HL-60/S4 treated with retinoic acid at 250 ng/mL for 4 days and 3 days (cell line): ENCODE results near the gene ACOX3.

ENCODE experiments used
- in situ Hi-C: fragments of 300-500 bp; cut with MboI; formaldehyde crosslinking; loops from 2 replicates; pipeline ENCODE4 v1.7.0; 2022; ENCODE audit warnings: low sequenced_read_pairs

ACOX3 gene

GRCh38 chr4:8468746-8469535, 28.4 kb upstream of the ACOX3 start:
- in situ Hi-C loops = no loop called here

DNA sequence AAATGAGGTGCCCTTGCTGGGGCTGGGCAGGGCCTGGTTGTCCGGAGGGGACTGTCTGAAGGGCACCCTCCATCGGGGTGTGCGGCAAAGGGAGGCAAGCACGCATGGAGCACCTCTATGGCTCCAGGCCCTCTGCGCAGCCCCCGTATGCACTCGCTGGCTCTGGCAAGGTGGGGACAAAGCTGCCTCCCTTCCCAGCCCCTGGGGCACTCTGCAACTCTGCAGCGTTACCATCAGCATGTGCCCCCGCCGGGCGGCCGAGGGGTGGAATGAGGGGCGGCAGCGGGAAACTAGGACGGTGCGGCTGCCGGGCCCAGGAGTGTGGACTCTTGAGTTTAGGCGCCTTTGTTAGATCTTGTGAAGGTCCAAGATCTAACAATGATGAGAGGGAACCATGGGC, 26.5 kb upstream of the ACOX3 start:
- in situ Hi-C loops = no loop called here

DNA sequence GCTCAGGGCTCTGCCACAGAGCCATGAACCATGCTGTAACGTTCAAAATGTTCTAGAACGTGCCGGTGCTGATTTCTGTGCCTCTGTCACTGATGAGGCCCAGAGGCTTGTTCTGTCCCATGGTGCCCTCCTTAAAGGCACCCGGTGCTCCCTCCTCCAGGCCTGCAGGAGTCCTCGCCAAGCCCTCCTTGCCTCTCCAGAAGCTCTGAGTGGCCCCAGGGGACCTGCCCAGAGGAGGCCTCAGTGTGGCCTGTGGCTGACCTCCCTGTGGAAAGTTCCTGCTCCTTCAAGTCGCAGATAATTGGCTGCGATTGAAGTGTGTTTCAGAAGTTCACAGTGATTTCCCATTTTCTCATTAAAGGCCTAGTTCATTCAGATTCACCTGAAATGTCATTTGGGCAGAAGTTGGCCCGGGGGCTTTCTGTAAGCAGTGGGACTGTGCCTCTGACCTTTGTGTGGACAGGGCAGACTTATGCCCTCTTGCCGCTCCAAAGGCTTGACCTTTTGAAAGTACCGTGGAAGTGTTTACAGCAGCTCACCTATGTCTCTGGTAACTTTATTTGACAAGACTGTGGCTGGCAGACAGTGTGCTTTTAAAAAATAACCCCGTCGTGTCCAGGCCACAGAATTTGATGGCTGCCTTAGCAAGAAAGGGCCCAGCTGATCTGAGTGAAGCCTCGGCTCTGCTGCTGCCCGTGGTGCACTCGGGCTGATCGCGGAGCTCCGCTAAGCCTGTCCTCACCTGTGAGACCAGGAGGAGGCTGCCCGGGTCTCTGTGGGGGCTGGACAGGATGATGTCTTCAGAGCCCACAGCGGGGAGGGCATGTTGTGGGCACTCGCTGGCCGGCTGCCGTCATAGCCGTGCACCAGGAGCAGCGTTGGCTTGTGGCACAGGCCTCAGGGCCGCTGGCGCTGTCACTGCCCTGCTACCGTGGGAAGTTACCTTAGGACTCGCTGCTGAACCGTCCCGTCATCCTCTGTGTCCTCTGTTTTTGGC, 25.4 kb upstream of the ACOX3 start:
- in situ Hi-C loops = no loop called here

GRCh38 chr4:8464381-8464780, 23.9 kb upstream of the ACOX3 start:
- in situ Hi-C loops = no loop called here

- in situ Hi-C loops = no loop called here
These were observed 23.3 kb upstream of the ACOX3 start for GRCh38 chr4:8463811-8464210.

- in situ Hi-C loops = no loop called here
These were observed 21.1 kb upstream of the ACOX3 start for GRCh38 chr4:8461616-8462015.

- in situ Hi-C loops = no loop called here
These were observed 20.6 kb upstream of the ACOX3 start for GRCh38 chr4:8461086-8461485.

DNA sequence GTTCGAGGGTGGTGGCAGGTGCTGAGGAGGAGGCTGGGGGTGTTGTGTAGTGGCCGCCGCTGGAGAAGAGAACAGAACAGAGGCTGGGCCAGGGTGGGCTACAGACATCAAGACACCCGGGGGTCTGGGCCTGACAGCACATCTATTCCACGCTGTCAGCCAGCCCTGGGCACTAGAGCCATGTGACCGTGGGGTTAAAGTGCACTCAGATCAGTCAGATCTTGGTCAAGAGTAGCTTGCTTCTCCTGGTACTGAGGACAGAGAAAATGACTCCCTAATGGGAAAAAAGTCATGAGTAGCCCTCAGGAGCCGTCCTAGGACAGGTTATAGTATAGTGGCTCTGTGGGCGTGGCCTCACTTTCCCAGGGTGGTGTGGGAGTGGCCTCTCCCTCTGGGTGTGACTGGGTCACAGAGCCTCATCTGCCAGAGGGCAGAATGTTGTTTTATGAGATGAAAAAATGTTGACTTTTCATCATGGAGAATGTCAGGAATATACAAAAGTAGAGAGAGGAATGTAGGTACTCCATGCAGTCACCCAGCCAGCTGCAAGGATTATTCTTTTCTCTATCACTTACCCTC, 19.4 kb upstream of the ACOX3 start:
- in situ Hi-C loops = no loop called here

DNA sequence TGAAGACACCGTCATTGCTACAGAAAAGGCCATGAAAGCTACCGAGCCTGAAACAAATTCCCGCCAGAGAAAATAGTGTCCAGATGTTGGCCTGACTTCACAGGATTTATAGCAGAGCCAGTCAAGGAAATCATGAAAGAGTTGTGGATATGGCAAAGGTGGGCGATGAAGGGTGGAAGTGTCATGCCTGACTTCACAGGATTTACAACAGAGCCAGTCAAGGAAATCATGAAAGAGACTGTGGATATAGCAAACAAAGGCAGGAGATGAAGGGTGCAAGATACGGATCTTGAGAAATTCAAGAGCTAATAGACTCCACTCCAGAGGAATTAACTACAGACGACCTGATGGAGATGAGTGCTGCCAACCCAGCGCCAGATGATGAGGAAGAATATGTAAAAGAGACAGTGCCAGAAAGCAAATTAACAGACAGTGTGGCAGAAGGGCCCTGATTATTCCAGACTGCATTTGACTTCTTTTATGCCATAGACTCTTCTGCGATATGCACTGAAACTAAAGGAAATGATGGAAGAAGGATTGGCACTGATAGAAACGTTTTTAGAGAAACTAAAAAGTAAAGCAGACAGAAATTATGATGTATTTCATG, 17.2 kb upstream of the ACOX3 start:
- in situ Hi-C loops = no loop called here

GRCh38 chr4:8453957-8454356, 13.4 kb upstream of the ACOX3 start:
- in situ Hi-C loops = no loop called here

DNA sequence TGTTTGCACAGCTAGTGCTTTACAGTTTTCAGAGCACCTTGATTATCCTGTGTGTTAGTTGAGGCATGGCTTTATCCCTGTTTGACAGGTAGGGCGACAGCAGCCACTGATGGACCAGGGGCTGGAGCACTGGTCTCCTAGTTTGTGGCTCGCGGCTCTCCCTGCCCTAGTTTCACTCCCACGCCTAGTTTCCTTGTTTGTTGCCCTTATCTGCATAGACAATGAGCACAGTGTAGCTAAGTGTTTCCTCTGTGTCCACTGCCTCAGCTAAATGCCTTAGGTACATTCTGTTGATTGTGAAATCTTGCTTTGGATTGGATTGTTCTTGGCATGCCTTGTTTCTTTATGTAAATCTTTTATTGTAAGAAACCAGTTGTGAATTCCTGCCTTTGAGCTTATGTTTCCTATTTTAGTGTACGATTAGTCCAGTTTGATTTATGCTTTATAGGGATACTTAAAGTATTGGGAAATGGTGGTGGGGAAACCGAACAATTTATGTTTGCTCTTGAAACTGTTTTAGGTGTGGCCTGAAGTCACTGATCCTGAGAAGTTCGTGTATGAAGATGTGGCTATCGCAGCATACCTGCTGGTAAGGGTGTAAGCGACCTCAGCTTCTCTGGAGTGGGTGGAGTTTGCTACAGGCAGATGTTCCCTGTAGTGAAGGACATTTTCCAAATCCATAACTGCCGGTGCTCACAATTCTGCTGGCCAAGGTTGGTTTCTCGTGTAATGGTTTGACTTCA, 11.1 kb upstream of the ACOX3 start:
- in situ Hi-C loops = no loop called here

GRCh38 chr4:8446122-8446521, 5.6 kb upstream of the ACOX3 start:
- in situ Hi-C loops = no loop called here

GRCh38 chr4:8443801-8444200, 3.3 kb upstream of the ACOX3 start:
- in situ Hi-C loops = no loop called here

- in situ Hi-C loops = no loop called here
These were observed 2.3 kb upstream of the ACOX3 start for GRCh38 chr4:8442596-8443358.

- in situ Hi-C loops = no loop called here
These were observed 1.1 kb upstream of the ACOX3 start for GRCh38 chr4:8441499-8442091.

DNA sequence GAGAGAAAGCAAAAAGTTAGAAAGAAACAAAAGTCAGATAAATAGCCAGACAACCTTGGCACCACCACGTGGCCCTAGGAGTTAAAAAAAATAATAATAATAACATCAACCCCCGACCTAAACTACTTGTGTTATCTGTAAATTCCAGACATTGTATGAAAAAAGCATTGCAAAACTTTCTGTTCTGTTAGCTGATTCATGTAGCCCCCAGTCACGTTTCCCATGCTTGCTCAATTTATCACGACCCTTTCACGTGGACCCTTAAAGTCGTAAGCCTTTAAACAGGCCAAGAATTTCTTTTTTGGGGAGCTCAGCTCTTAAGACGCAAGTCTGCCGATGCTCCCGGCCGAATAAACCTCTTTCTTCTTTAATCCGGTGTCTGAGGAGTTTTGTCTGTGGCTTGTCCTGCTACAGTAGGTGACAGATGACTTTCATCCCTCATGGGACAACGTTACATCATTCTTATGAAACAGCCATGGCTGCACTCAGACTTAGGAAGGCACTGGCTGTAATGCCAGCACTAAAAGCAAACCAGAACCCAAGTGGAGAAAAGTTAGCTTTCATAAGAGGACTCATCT, 520 bp downstream of the ACOX3 start:
- in situ Hi-C loops = no loop called here

DNA sequence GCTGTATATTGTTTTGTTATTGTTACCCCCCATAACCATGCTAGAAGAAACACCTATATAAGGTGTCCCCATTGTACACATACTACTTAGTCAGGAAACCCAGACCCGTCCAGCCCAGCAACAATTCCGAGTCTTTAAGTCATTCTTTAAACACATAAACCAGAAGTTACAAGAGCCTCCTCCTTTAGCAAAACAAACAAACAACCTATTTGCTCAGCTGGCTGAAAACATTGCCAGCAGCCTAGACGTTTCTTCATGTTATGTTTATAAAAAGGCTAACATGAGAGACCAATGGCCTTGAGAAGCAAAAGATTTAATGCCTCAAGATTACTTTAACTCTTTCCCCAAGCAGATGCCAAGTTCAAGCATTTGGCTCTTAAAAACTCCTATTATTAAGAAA, 1.4 kb downstream of the ACOX3 start:
- in situ Hi-C loops = no loop called here

DNA sequence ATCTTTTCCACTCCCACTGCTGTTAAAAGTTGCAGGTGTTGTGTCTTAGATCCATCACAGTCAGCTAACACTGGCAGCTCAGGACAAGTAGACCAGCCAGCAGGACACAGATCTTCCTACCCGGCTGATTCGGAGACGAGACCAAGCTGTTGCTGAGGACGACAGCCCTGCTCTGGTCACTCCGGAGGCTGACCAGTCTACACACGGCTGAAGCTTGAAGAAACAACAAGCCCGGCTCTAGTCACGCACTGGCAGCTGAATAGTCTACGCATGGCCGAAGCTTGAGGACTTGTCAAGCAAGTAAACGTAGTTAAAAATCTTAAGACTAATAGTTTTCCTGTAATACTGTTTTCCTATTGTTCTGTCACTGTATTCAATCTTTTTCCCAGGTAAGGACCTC, 1.8 kb downstream of the ACOX3 start:
- in situ Hi-C loops = no loop called here

DNA sequence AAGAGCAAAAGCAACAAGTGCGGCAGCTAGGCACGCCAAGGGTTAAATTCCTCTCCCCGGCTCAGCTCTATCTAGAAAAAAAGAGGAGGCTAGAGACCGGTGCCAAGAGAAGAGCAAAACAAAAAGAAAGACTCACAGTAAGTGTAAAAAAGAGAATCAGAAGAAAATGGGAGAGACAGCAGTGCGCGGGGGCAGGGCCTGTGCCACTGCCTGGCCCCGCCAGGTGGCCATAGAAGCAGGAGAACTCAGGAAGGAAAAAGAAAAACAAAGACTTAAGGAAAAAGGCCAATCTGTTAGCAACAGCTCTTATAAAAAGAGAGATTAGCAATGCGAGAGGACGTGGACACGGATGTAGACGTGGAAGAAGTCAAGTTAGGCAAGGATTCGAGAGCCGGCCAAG, 3.2 kb downstream of the ACOX3 start:
- in situ Hi-C loops = no loop called here
